HepG2 (cell line): ENCODE data around the gene SLC2A11. TPM values are rescaled to one million over a fixed set of nuclear protein-coding genes. Genes with fewer than 3 reads are reported as not detected.

ENCODE experiments used
- CCAR2 ChIP-seq: fragments of 200-400 bp; formaldehyde crosslinking; optimal IDR thresholded peaks from 2 replicates; pipeline ENCODE3; 2018; ENCODE audit warnings: low read depth, mild to moderate bottlenecking, low read length, moderate library complexity
- FOXA3 ChIP-seq: IDR thresholded peaks from 2 replicates; pipeline ENCODE4 v1.6.1; 2016; ENCODE audit warnings: missing genetic modification reagents, missing compliant biosample characterization
- HOXA9 ChIP-seq: sonication (generic); formaldehyde crosslinking; IDR thresholded peaks from 2 replicates; pipeline ENCODE4 v1.8.1; 2022; ENCODE audit warnings: missing genetic modification reagents, mild to moderate bottlenecking, moderate library complexity, borderline replicate concordance
- MYNN ChIP-seq: sonication (generic); formaldehyde crosslinking; IDR thresholded peaks from 2 replicates; pipeline ENCODE4 v1.4.0; 2020; ENCODE audit warnings: mild to moderate bottlenecking, low read depth, missing genetic modification reagents
- NFIC ChIP-seq: IDR thresholded peaks from 2 replicates; pipeline ENCODE4 v1.6.1; 2012; ENCODE audit warnings: mild to moderate bottlenecking, low read length, inconsistent platforms
- PRPF4 ChIP-seq: fragments of 200-400 bp; formaldehyde crosslinking; IDR thresholded peaks from 2 replicates; pipeline ENCODE4 v1.6.1; 2016; ENCODE audit warnings: low read length, low read depth; ENCODE audit not compliant: poor library complexity, severe bottlenecking
- RBM39 ChIP-seq: fragments of 200-400 bp; formaldehyde crosslinking; IDR thresholded peaks from one replicate; pipeline ENCODE4 v1.6.1; 2018; ENCODE audit warnings: antibody characterized with exemption, mild to moderate bottlenecking, low read depth, low read length; ENCODE audit not compliant: poor library complexity, severe bottlenecking
- SIN3A ChIP-seq: IDR thresholded peaks from 2 replicates; pipeline ENCODE4 v1.6.1; 2011; ENCODE audit warnings: low read depth, mild to moderate bottlenecking, control low read depth, low read length, borderline replicate concordance
- ZBTB21 ChIP-seq: sonication (generic); formaldehyde crosslinking; IDR thresholded peaks from 2 replicates; pipeline ENCODE4 v1.4.0; 2020; ENCODE audit warnings: missing genetic modification reagents
- ZNF296 ChIP-seq: sonication (generic); formaldehyde crosslinking; conservative IDR thresholded peaks from 2 replicates; pipeline ENCODE4 v1.5.0; 2020; ENCODE audit warnings: mild to moderate bottlenecking, missing genetic modification reagents
- ZNF543 ChIP-seq: sonication (generic); formaldehyde crosslinking; IDR thresholded peaks from 2 replicates; pipeline ENCODE4 v1.4.0; 2020; ENCODE audit warnings: mild to moderate bottlenecking, missing genetic modification reagents
- ZNF563 ChIP-seq: sonication (generic); formaldehyde crosslinking; IDR thresholded peaks from 2 replicates; pipeline ENCODE4 v1.8.0; 2022; ENCODE audit warnings: mild to moderate bottlenecking, moderate library complexity, missing genetic modification reagents
- ZSCAN29 ChIP-seq: sonication (generic); formaldehyde crosslinking; conservative IDR thresholded peaks from 2 replicates; pipeline ENCODE4 v1.4.0; 2020; ENCODE audit warnings: mild to moderate bottlenecking, missing genetic modification reagents
- polyA plus RNA-seq, 8 experiments: library from polyadenylated mRNA; depleted of rRNA in 3 of 8; stranded (reverse) in 7 of 8; unstranded in 1 of 8; fragments of >200 nt; fragmentation: Illumina TruSeq in 4 of 8; extraction: Trizol in 4 of 8; gene quantifications; 2 replicates each; pipeline versions ENCODE4 v1.2.1 to v1.2.3, GENCODE V29; 2011 to 2016; ENCODE audit warnings: low read depth in 4 of 8, missing spikeins in 1 of 8, mixed read lengths in 1 of 8; ENCODE audit not compliant: insufficient read depth in 1 of 8
- total RNA-seq, 5 experiments: library from RNA; depleted of rRNA; stranded (reverse); fragments of >200 nt; fragmentation: Illumina TruSeq; extraction: Trizol; gene quantifications; 2 replicates each; pipeline ENCODE4 v1.2.3, GENCODE V29; 2016; ENCODE audit warnings: low read depth in 1 of 5
- TF ChIP-seq, protein P1 (sequence below): sonication (generic); formaldehyde crosslinking; IDR thresholded peaks from 2 replicates; pipeline ENCODE4 v1.9.0; 2021; ENCODE audit warnings: missing genetic modification reagents, mild to moderate bottlenecking, borderline replicate concordance
- TF ChIP-seq, protein P2 (sequence below): sonication (generic); formaldehyde crosslinking; IDR thresholded peaks from 2 replicates; pipeline ENCODE4 v1.8.1; 2023; ENCODE audit warnings: missing genetic modification reagents, inconsistent platforms, borderline replicate concordance
- TF ChIP-seq, protein P3 (sequence below): sonication (generic); formaldehyde crosslinking; IDR thresholded peaks from 2 replicates; pipeline ENCODE4 v1.4.0; 2020; ENCODE audit warnings: missing genetic modification reagents
- TF ChIP-seq, protein P4 (sequence below): sonication (generic); formaldehyde crosslinking; IDR thresholded peaks from 2 replicates; pipeline ENCODE4 v1.4.0; 2020; ENCODE audit warnings: missing genetic modification reagents
- TF ChIP-seq, protein P5 (sequence below): IDR thresholded peaks from 2 replicates; pipeline ENCODE4 v1.6.1; 2016; ENCODE audit warnings: missing biosample characterization, missing genetic modification reagents, low read depth
- TF ChIP-seq, protein P6 (sequence below): sonication (generic); formaldehyde crosslinking; IDR thresholded peaks from 2 replicates; pipeline ENCODE4 v1.8.0; 2022; ENCODE audit warnings: missing genetic modification reagents, mild to moderate bottlenecking, inconsistent platforms, borderline replicate concordance

The SLC2A11 gene
- total and polyA plus RNA-seq, 2 of the 13 experiments (the other 11 are each of a cell fraction or from before 2014, with no cell fraction given) = 15.2 to 15.4 TPM

DNA sequence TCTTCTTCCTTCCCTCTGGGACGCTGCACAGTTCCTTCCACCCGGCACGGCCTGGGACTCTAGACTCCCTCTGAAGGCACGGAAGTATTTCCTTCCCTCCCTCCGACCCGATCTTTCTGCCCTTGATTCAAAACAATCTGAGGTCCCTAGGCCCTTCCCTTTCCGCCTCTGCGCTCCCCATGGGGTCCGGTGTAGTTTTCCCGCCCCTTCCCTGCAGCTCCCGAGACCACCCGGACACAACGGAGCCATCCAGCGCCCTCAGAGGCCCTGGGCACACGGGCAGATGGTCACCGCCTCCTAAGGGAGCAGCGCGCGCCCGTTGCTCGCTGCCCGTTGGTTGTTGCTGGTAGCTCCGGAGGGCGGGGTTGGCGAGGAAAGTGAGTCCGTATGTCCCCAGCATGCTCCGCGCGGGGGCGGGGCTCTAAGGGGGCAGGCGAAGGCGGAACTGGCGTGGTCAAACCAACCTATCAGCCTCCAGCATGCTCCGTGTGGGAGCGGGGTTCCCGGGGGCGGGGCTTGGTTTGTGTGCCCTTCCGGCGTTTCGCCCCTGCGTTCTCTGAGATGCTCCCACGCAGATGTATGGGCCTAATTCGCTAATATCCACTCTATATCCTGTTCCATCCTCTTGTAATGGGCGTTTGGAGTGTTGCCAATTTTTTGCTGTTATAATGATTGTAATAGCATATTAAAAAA lies 56.1 kb downstream of the SLC2A11 start (continued):
- TF ChIP-seq, protein P1, sequence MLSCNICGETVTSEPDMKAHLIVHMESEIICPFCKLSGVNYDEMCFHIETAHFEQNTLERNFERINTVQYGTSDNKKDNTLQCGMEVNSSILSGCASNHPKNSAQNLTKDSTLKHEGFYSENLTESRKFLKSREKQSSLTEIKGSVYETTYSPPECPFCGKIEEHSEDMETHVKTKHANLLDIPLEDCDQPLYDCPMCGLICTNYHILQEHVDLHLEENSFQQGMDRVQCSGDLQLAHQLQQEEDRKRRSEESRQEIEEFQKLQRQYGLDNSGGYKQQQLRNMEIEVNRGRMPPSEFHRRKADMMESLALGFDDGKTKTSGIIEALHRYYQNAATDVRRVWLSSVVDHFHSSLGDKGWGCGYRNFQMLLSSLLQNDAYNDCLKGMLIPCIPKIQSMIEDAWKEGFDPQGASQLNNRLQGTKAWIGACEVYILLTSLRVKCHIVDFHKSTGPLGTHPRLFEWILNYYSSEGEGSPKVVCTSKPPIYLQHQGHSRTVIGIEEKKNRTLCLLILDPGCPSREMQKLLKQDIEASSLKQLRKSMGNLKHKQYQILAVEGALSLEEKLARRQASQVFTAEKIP (CRISPR knock-in tag) = no peak
- peak; percentile 76 for TF ChIP-seq RBM39
- TF ChIP-seq, protein P2, sequence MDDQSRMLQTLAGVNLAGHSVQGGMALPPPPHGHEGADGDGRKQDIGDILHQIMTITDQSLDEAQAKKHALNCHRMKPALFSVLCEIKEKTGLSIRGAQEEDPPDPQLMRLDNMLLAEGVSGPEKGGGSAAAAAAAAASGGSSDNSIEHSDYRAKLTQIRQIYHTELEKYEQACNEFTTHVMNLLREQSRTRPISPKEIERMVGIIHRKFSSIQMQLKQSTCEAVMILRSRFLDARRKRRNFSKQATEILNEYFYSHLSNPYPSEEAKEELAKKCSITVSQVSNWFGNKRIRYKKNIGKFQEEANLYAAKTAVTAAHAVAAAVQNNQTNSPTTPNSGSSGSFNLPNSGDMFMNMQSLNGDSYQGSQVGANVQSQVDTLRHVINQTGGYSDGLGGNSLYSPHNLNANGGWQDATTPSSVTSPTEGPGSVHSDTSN (CRISPR knock-in tag) = 0 out of 2 replicates have a peak, but pooled peaks have one; percentile 4
- TF ChIP-seq, protein P3, sequence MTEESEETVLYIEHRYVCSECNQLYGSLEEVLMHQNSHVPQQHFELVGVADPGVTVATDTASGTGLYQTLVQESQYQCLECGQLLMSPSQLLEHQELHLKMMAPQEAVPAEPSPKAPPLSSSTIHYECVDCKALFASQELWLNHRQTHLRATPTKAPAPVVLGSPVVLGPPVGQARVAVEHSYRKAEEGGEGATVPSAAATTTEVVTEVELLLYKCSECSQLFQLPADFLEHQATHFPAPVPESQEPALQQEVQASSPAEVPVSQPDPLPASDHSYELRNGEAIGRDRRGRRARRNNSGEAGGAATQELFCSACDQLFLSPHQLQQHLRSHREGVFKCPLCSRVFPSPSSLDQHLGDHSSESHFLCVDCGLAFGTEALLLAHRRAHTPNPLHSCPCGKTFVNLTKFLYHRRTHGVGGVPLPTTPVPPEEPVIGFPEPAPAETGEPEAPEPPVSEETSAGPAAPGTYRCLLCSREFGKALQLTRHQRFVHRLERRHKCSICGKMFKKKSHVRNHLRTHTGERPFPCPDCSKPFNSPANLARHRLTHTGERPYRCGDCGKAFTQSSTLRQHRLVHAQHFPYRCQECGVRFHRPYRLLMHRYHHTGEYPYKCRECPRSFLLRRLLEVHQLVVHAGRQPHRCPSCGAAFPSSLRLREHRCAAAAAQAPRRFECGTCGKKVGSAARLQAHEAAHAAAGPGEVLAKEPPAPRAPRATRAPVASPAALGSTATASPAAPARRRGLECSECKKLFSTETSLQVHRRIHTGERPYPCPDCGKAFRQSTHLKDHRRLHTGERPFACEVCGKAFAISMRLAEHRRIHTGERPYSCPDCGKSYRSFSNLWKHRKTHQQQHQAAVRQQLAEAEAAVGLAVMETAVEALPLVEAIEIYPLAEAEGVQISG (CRISPR knock-in tag) = peak; percentile 82
- TF ChIP-seq PRPF4 = no peak
- TF ChIP-seq ZSCAN29 = no peak
- TF ChIP-seq ZNF563 (CRISPR knock-in tag) = peak; percentile 67; the same call in 1 of the 2 replicates
- no peak for TF ChIP-seq HOXA9 (CRISPR knock-in tag)
- TF ChIP-seq, protein P4, sequence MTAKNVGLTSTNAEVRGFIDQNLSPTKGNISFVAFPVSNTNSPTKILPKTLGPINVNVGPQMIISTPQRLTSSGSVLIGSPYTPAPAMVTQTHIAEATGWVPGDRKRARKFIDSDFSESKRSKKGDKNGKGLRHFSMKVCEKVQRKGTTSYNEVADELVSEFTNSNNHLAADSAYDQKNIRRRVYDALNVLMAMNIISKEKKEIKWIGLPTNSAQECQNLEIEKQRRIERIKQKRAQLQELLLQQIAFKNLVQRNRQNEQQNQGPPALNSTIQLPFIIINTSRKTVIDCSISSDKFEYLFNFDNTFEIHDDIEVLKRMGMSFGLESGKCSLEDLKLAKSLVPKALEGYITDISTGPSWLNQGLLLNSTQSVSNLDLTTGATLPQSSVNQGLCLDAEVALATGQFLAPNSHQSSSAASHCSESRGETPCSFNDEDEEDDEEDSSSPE (CRISPR knock-in tag) = peak; percentile 93
- TF ChIP-seq, protein P5, sequence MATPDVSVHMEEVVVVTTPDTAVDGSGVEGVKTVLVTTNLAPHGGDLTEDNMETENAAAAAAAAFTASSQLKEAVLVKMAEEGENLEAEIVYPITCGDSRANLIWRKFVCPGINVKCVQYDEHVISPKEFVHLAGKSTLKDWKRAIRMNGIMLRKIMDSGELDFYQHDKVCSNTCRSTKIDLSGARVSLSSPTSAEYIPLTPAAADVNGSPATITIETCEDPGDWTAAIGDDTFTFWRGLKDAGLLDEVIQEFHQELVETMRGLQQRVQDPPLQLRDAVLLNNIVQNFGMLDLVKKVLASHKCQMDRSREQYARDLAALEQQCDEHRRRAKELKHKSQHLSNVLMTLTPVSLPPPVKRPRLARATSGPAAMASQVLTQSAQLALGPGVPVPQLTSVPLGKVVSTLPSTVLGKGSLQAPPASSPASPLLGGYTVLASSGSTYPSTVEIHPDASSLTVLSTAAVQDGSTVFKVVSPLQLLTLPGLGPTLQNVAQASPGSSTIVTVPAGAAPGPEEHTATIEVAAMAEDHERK (CRISPR knock-in tag) = no peak
- TF ChIP-seq FOXA3 = peak; percentile 27; the same call in 1 of the 2 replicates
- no peak for TF ChIP-seq ZNF543 (CRISPR knock-in tag)
- no peak; the same call in 1 of the 2 replicates for TF ChIP-seq SIN3A
- TF ChIP-seq ZNF296 (CRISPR knock-in tag) = no peak
- TF ChIP-seq NFIC = no peak
- no peak for TF ChIP-seq MYNN (CRISPR knock-in tag)
- TF ChIP-seq, protein P6, sequence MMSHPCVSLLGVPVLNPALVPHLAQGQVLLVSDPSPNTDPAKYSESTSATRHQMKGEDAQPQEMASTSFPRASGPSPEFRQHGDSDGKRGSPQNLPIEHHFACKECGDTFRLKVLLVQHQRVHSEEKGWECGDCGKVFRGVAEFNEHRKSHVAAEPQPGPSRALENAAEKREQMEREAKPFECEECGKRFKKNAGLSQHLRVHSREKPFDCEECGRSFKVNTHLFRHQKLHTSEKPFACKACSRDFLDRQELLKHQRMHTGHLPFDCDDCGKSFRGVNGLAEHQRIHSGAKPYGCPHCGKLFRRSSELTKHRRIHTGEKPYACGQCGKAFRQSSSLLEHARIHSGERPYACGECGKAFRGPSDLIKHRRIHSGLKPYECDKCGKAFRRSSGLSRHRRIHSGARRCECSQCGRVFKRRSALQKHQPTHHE (CRISPR knock-in tag) = no peak
- TF ChIP-seq ZBTB21 = no peak
- TF ChIP-seq CCAR2 = no peak
